Astrocyte of the spinal cord (primary cell): ENCODE results near the gene TP53TG3E.
A peak's percentile ranks its signal among the peaks of the same experiment; 100 is the strongest.
"Not testable (repeated sequence)": the region's sequence is repeated elsewhere in the genome, so short reads cannot be mapped to it uniquely, and the experiment has no call there.

Experiments used
- DNase-seq: peaks from one replicate; pipeline ENCODE4 v3.0.0; 2011; ENCODE audit warnings: low read depth, low spot score
- H3K4me3 ChIP-seq: 2 replicates; pipeline ENCODE4 v1.5.1; 2011; ENCODE audit warnings: low read depth, mild to moderate bottlenecking, low read length, moderate library complexity
- in situ Hi-C: cut with HindIII; loops from 2 replicates; pipeline ENCODE4 v1.10.0; 2017; ENCODE audit warnings: low sequenced_read_pairs

Gene TP53TG3E

GRCh38 chr16:33304006-33304405, at the start of gene TP53TG3E:
TP53TG3E (plus strand) TSS chr16:33304306; CDS start chr16:33304374, 68 bp downstream.
- H3K4me3 ChIP-seq, in situ Hi-C loops, DNase-seq: not testable (repeated sequence)

- DNase-seq, in situ Hi-C loops, H3K4me3 ChIP-seq: not testable (repeated sequence)
These were observed 32.3 kb downstream of the TP53TG3E start for GRCh38 chr16:33336226-33337012.

- H3K4me3 ChIP-seq, in situ Hi-C loops: not testable (repeated sequence)
- DNase-seq: peak; percentile 1
These were observed 33.8 kb downstream of the TP53TG3E start for GRCh38 chr16:33337627-33338542.

GRCh38 chr16:33338543-33338951, 34.4 kb downstream of the TP53TG3E start:
- DNase-seq, H3K4me3 ChIP-seq, in situ Hi-C loops: not testable (repeated sequence)

- H3K4me3 ChIP-seq, in situ Hi-C loops: not testable (repeated sequence)
- peak; percentile 0 for DNase-seq
These were observed 35.3 kb downstream of the TP53TG3E start for GRCh38 chr16:33339093-33340061.
